Keratinocyte (primary cell): ENCODE results near the gene MFSD6. TPM values are rescaled to one million over a fixed set of nuclear protein-coding genes. Genes with fewer than 3 reads are reported as not detected.

Experiments used
- DNase-seq: peaks from one replicate; pipeline ENCODE4 v3.0.0-alpha.2; 2011; ENCODE audit warnings: low read depth, missing footprints, low spot score
- FAIRE-seq: peaks from 2 replicates; lab custom pipeline; 2011; peaks lifted over from hg19 to GRCh38; lab: Jason Lieb, UNC
- H2AFZ ChIP-seq: 2 replicates; pipeline ENCODE4 v1.6.0; 2012; ENCODE audit warnings: low read length, control low read depth, inconsistent platforms; ENCODE audit not compliant: control insufficient read depth
- H3K27ac ChIP-seq: 2 replicates; pipeline ENCODE4 v1.5.1; 2011; ENCODE audit warnings: low read length; ENCODE audit not compliant: control insufficient read depth, insufficient read depth
- H3K27me3 ChIP-seq: 3 replicates; pipeline ENCODE4 v1.6.0; 2011; ENCODE audit warnings: low read length; ENCODE audit not compliant: control insufficient read depth, insufficient read depth; ENCODE audit errors: extremely low read depth
- H3K36me3 ChIP-seq, 2 experiments: 2 replicates in 1 of 2; 3 replicates in 1 of 2; pipeline ENCODE4 v1.5.1; 2011; ENCODE audit warnings: low read length in 2 of 2, mild to moderate bottlenecking in 1 of 2; ENCODE audit not compliant: control insufficient read depth in 2 of 2, insufficient read depth in 2 of 2; ENCODE audit errors: extremely low read depth in 1 of 2
- H3K4me1 ChIP-seq: 3 replicates; pipeline ENCODE4 v1.5.1; 2011; ENCODE audit warnings: low read length; ENCODE audit not compliant: control insufficient read depth, insufficient read depth; ENCODE audit errors: extremely low read depth
- H3K4me2 ChIP-seq: 3 replicates; pipeline ENCODE4 v1.6.0; 2011; ENCODE audit warnings: low read depth, low read length; ENCODE audit not compliant: control insufficient read depth, insufficient read depth; ENCODE audit errors: extremely low read depth
- H3K4me3 ChIP-seq, 3 experiments: fragments of 200-600 bp in 1 of 3; sonication (generic) in 1 of 3; 2 replicates in 2 of 3; 3 replicates in 1 of 3; pipeline ENCODE4 v1.5.1; 2011 to 2016; ENCODE audit warnings: low read length in 3 of 3, mild to moderate bottlenecking in 3 of 3, control low read depth in 2 of 3, inconsistent platforms in 1 of 3, low read depth in 1 of 3, mixed read lengths in 1 of 3, mixed run types in 1 of 3, moderate library complexity in 1 of 3; ENCODE audit not compliant: control insufficient read depth in 2 of 3, insufficient read depth in 2 of 3; ENCODE audit errors: extremely low read depth in 1 of 3
- H3K79me2 ChIP-seq: 2 replicates; pipeline ENCODE4 v1.6.0; 2012; ENCODE audit warnings: low read length; ENCODE audit not compliant: control insufficient read depth, insufficient read depth
- H3K9ac ChIP-seq: 3 replicates; pipeline ENCODE4 v1.6.0; 2011; ENCODE audit warnings: low read length; ENCODE audit not compliant: control insufficient read depth, insufficient read depth; ENCODE audit errors: extremely low read depth
- H3K9me1 ChIP-seq: 3 replicates; pipeline ENCODE4 v1.6.0; 2011; ENCODE audit warnings: low read length; ENCODE audit not compliant: control insufficient read depth, insufficient read depth; ENCODE audit errors: extremely low read depth
- H3K9me3 ChIP-seq: 2 replicates; pipeline ENCODE4 v1.5.1; 2012; ENCODE audit warnings: low read depth, low read length; ENCODE audit not compliant: control insufficient read depth
- H4K20me1 ChIP-seq: 3 replicates; pipeline ENCODE4 v1.6.0; 2011; ENCODE audit warnings: low read length; ENCODE audit not compliant: control insufficient read depth, insufficient read depth; ENCODE audit errors: extremely low read depth
- CTCF ChIP-seq, 3 experiments: IDR thresholded peaks in 1 of 3; conservative IDR thresholded peaks in 1 of 3; optimal IDR thresholded peaks in 1 of 3; 2 replicates in 2 of 3; 3 replicates in 1 of 3; pipeline versions ENCODE3 to v1.5.1; 2011; ENCODE audit warnings: low read length in 3 of 3, mild to moderate bottlenecking in 3 of 3, moderate library complexity in 2 of 3, control low read depth in 1 of 3, inconsistent platforms in 1 of 3; ENCODE audit not compliant: insufficient read depth in 2 of 3; ENCODE audit errors: extremely low read depth in 1 of 3
- EZH2 ChIP-seq: IDR thresholded peaks from one replicate; pipeline ENCODE4 v1.6.1; 2012; ENCODE audit warnings: inconsistent platforms, mild to moderate bottlenecking, low read length, moderate library complexity
- dilution Hi-C: fragments of 300-500 bp; cut with MboI; formaldehyde crosslinking; loops from one replicate; pipeline ENCODE4 v1.7.0; 2020; ENCODE audit warnings: low sequenced_read_pairs; ENCODE audit not compliant: extremely low pct_ligation_motif_present
- polyA plus RNA-seq, 5 experiments: library from polyadenylated mRNA; depleted of rRNA in 3 of 5; stranded (reverse) in 3 of 5; stranded (forward) in 1 of 5; unstranded in 1 of 5; fragments of >200 nt; gene quantifications; 1 replicate in 1 of 5; 2 replicates in 3 of 5; 3 replicates in 1 of 5; pipeline versions ENCODE4 v1.2.1 to v1.2.3, GENCODE V29; 2011 to 2012; ENCODE audit warnings: missing spikeins in 2 of 5, low read depth in 1 of 5, low replicate concordance in 1 of 5

Gene MFSD6
- polyA plus RNA-seq, 1 donor (not counting 4 experiments of a cell fraction or from before 2014, with no cell fraction given), result 11.0 TPM

- no peaks in the 10 kb centered on the region for H3K36me3 ChIP-seq
- dilution Hi-C loops, result no loop called here
- H3K9me1 ChIP-seq, result no peaks in the 10 kb centered on the region
- DNase-seq, result no peak
- H2AFZ ChIP-seq, result no peak overlapping the region
- no peak for FAIRE-seq
- H3K4me1 ChIP-seq, result peaks cover 29% of the 10 kb centered on the region
- no peak for TF ChIP-seq CTCF (optimal IDR thresholded peaks at IDR 0.05 in 1 of 3, IDR thresholded peaks at IDR 0.05 in 1 of 3, conservative IDR thresholded peaks at IDR 0.05 in 1 of 3; ENCODE audit: extremely low read depth in 1 of 3, insufficient read depth in 2 of 3, low read length in 3 of 3)
- no peak for TF ChIP-seq EZH2
- H3K9ac ChIP-seq, result peak overlapping the region; percentile 86
- H3K79me2 ChIP-seq, result peaks cover 3% of the 10 kb centered on the region
- peak overlapping the region; percentile 86 for H3K27ac ChIP-seq
- H3K27me3 ChIP-seq, result no peaks in the 10 kb centered on the region
- H3K4me3 ChIP-seq, result peak overlapping the region; percentile 55 to 89 (median 82)
- H3K4me2 ChIP-seq, result peak overlapping the region; percentile 95
- no peaks in the 10 kb centered on the region for H4K20me1 ChIP-seq
- peaks cover 6% of the 10 kb centered on the region for H3K9me3 ChIP-seq
These were observed 127.4 kb downstream of the MFSD6 start for GRCh38 chr2:190535586-190535985.

- no peaks in the 10 kb centered on the region for H3K9me1 ChIP-seq
- peaks cover 6% of the 10 kb centered on the region for H3K9me3 ChIP-seq
- no peak overlapping the region for H2AFZ ChIP-seq
- H3K4me2 ChIP-seq, result no peak overlapping the region
- no peak for TF ChIP-seq EZH2
- no peak for TF ChIP-seq CTCF (optimal IDR thresholded peaks at IDR 0.05 in 1 of 3, IDR thresholded peaks at IDR 0.05 in 1 of 3, conservative IDR thresholded peaks at IDR 0.05 in 1 of 3; ENCODE audit: extremely low read depth in 1 of 3, insufficient read depth in 2 of 3, low read length in 3 of 3)
- H3K27ac ChIP-seq, result no peak overlapping the region
- no peaks in the 10 kb centered on the region for H3K36me3 ChIP-seq
- no peak for DNase-seq
- no peak overlapping the region for H3K9ac ChIP-seq
- H3K27me3 ChIP-seq, result no peaks in the 10 kb centered on the region
- H4K20me1 ChIP-seq, result no peaks in the 10 kb centered on the region
- dilution Hi-C loops, result no loop called here
- H3K79me2 ChIP-seq, result peaks cover 3% of the 10 kb centered on the region
- H3K4me1 ChIP-seq, result peaks cover 15% of the 10 kb centered on the region
- no peak for FAIRE-seq
- no peak overlapping the region for H3K4me3 ChIP-seq
These were observed 129.6 kb downstream of the MFSD6 start for GRCh38 chr2:190537765-190538164.
